DOHH2 (cell line): ENCODE measurements around the gene ATXN7.

Experiments
- EZH2phosphoT487 ChIP-seq: fragments of 200-600 bp; sonication (generic); IDR thresholded peaks from 2 replicates; pipeline ENCODE4 v1.6.1; 2017; ENCODE audit warnings: borderline replicate concordance, mild to moderate bottlenecking, antibody characterized with exemption, low read length, moderate library complexity, mixed read lengths
- TF ChIP-seq, protein P1 (sequence below): fragments of 200-600 bp; sonication (generic); IDR thresholded peaks from one replicate; pipeline ENCODE4 v1.5.1; 2014; ENCODE audit warnings: antibody characterized with exemption, mild to moderate bottlenecking, low read depth, low read length; ENCODE audit not compliant: poor library complexity, severe bottlenecking

DNA sequence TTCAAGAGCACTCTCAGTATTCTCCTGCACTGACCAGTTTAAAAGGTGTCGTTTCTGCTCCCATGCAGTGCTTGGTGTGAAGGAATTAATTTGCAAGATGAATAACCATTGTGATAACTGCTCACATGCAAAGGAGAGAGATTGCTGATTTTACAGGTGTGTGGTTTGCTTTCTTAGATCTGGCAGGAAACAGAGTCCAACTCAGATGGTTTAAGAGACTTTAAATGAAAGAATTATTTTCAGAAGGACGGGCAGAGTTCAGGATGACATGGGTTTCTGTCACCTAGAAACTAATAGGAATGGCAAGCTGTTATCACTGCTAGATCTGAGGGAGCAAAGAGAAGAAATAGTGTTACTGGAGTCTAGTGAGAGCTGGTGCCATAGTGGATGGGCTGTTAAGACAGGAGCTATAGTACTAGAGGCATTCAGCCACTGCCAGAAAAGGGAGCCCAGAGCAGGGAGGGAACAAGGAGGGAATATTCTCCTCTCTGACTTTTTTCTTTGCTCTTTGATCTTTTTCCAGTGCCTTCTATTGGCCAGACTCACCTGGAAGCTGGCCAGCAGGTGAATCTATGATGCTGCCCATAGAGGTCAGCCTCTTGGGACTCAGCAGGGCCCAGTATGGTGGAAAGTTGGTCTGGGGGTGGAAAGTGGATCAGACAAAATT lies 14.9 kb downstream of the ATXN7 start:
- TF ChIP-seq, protein P1, sequence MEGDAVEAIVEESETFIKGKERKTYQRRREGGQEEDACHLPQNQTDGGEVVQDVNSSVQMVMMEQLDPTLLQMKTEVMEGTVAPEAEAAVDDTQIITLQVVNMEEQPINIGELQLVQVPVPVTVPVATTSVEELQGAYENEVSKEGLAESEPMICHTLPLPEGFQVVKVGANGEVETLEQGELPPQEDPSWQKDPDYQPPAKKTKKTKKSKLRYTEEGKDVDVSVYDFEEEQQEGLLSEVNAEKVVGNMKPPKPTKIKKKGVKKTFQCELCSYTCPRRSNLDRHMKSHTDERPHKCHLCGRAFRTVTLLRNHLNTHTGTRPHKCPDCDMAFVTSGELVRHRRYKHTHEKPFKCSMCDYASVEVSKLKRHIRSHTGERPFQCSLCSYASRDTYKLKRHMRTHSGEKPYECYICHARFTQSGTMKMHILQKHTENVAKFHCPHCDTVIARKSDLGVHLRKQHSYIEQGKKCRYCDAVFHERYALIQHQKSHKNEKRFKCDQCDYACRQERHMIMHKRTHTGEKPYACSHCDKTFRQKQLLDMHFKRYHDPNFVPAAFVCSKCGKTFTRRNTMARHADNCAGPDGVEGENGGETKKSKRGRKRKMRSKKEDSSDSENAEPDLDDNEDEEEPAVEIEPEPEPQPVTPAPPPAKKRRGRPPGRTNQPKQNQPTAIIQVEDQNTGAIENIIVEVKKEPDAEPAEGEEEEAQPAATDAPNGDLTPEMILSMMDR, result no peak
- no peak for TF ChIP-seq EZH2phosphoT487
